GM21717 (cell line): ENCODE data around the gene SPHKAP.
"Not testable (repeated sequence)": the region's sequence is repeated elsewhere in the genome, so short reads cannot be mapped to it uniquely, and the experiment has no call there.

Source experiments
- ATAC-seq: cut with Tn5 transposase; IDR thresholded peaks from one replicate; pipeline ENCODE4 v1.9.1; 2021; ENCODE audit warnings: mild to moderate bottlenecking, moderate library complexity; ENCODE audit not compliant: unreplicated experiment

Gene SPHKAP

GRCh38 chr2:228094377-228094921, 87.0 kb downstream of the SPHKAP start:
- no peak for ATAC-seq

GRCh38 chr2:228092056-228092455, 89.4 kb downstream of the SPHKAP start:
- no peak for ATAC-seq

- ATAC-seq, result no peak
These were observed 94.9 kb downstream of the SPHKAP start for GRCh38 chr2:228086561-228086960.

GRCh38 chr2:228084717-228085116, 96.8 kb downstream of the SPHKAP start:
- no peak for ATAC-seq

- ATAC-seq, result no peak
These were observed 98.4 kb downstream of the SPHKAP start for GRCh38 chr2:228083131-228083530.

- ATAC-seq, result no peak
These were observed 98.9 kb downstream of the SPHKAP start for GRCh38 chr2:228082571-228082970.

- ATAC-seq, result no peak
These were observed 102.3 kb downstream of the SPHKAP start for GRCh38 chr2:228079194-228079593.

GRCh38 chr2:228076695-228077094, 104.8 kb downstream of the SPHKAP start:
- not testable (repeated sequence) for ATAC-seq

- no peak for ATAC-seq
These were observed 108.8 kb downstream of the SPHKAP start for GRCh38 chr2:228072669-228073068.

GRCh38 chr2:228067309-228067708, 114.2 kb downstream of the SPHKAP start:
- no peak for ATAC-seq

GRCh38 chr2:228066126-228066798, 115.2 kb downstream of the SPHKAP start:
- no peak for ATAC-seq

- no peak for ATAC-seq
These were observed 115.8 kb downstream of the SPHKAP start for GRCh38 chr2:228065686-228066085.

- ATAC-seq, result no peak
These were observed 116.6 kb downstream of the SPHKAP start for GRCh38 chr2:228064796-228065315.

- no peak for ATAC-seq
These were observed 117.5 kb downstream of the SPHKAP start for GRCh38 chr2:228064024-228064423.

GRCh38 chr2:228063558-228063957, 117.9 kb downstream of the SPHKAP start:
- ATAC-seq, result no peak

GRCh38 chr2:228059735-228060134, 121.8 kb downstream of the SPHKAP start:
- ATAC-seq, result no peak

- no peak for ATAC-seq
These were observed 125.0 kb downstream of the SPHKAP start for GRCh38 chr2:228056293-228057097.

GRCh38 chr2:228048838-228049490, 132.5 kb downstream of the SPHKAP start:
- ATAC-seq, result no peak

- no peak for ATAC-seq
These were observed 140.5 kb downstream of the SPHKAP start for GRCh38 chr2:228040995-228041394.

- ATAC-seq, result peak; percentile 86
These were observed 141.5 kb downstream of the SPHKAP start for GRCh38 chr2:228039752-228040534.
